NCI-H2029 treated with DMSO at 0.1 percent for 48 hours (cell line): ENCODE data around the gene APOL1.
"Not testable (repeated sequence)": the region's sequence is repeated elsewhere in the genome, so short reads cannot be mapped to it uniquely, and the experiment has no call there.

Experiments
- DNase-seq: peaks from one replicate; lab custom pipeline; 2025; lab: John Stamatoyannopoulos, UW

Gene APOL1

GRCh38 chr22:36252754-36253522 lies at the start of gene APOL1:
TSS of gene APOL1 (plus strand) at chr22:36253133. CDS start at chr22:36254956, 1,823 bp downstream.
- no peak for DNase-seq

- DNase-seq: not testable (repeated sequence)
These were observed 49.5 kb upstream of the APOL1 start for GRCh38 chr22:36203441-36203840.

- DNase-seq: no peak
These were observed 48.8 kb upstream of the APOL1 start for GRCh38 chr22:36204001-36204631.

GRCh38 chr22:36204632-36205015 lies 48.3 kb upstream of the APOL1 start:
- no peak for DNase-seq

GRCh38 chr22:36205573-36205972 lies 47.4 kb upstream of the APOL1 start:
- DNase-seq: not testable (repeated sequence)

- DNase-seq: no peak
These were observed 46.7 kb upstream of the APOL1 start for GRCh38 chr22:36206255-36206654.

- no peak for DNase-seq
These were observed 44.7 kb upstream of the APOL1 start for GRCh38 chr22:36208162-36208765.

- no peak for DNase-seq
These were observed 44.0 kb upstream of the APOL1 start for GRCh38 chr22:36208914-36209313.

- DNase-seq: not testable (repeated sequence)
These were observed 43.4 kb upstream of the APOL1 start for GRCh38 chr22:36209488-36209908.

- no peak for DNase-seq
These were observed 42.7 kb upstream of the APOL1 start for GRCh38 chr22:36210224-36210623.

- DNase-seq: peak; percentile 16
These were observed 41.6 kb upstream of the APOL1 start for GRCh38 chr22:36211237-36211861.

GRCh38 chr22:36212901-36213300 lies 40.0 kb upstream of the APOL1 start:
- no peak for DNase-seq

- DNase-seq: no peak
These were observed 39.3 kb upstream of the APOL1 start for GRCh38 chr22:36213586-36213985.

- no peak for DNase-seq
These were observed 37.0 kb upstream of the APOL1 start for GRCh38 chr22:36215981-36216380.

GRCh38 chr22:36218648-36219193 lies 34.2 kb upstream of the APOL1 start:
- no peak for DNase-seq

GRCh38 chr22:36220451-36220921 lies 32.4 kb upstream of the APOL1 start:
- no peak for DNase-seq

GRCh38 chr22:36221799-36222751 lies 30.9 kb upstream of the APOL1 start:
- no peak for DNase-seq

GRCh38 chr22:36222887-36223450 lies 30.0 kb upstream of the APOL1 start:
- no peak for DNase-seq

- no peak for DNase-seq
These were observed 29.4 kb upstream of the APOL1 start for GRCh38 chr22:36223504-36223903.

GRCh38 chr22:36224245-36224644 lies 28.7 kb upstream of the APOL1 start:
- no peak for DNase-seq
